Hematopoietic multipotent progenitor cell treated with erythropoietin and hydrocortisone succinate and interleukin-3 and kit ligand, for 6 days (in vitro differentiated cells): ENCODE measurements around the gene P4HA2.

ENCODE experiments used
- DNase-seq: peaks from one replicate; pipeline ENCODE4 v3.0.0-alpha.2; 2015

The P4HA2 gene

DNA sequence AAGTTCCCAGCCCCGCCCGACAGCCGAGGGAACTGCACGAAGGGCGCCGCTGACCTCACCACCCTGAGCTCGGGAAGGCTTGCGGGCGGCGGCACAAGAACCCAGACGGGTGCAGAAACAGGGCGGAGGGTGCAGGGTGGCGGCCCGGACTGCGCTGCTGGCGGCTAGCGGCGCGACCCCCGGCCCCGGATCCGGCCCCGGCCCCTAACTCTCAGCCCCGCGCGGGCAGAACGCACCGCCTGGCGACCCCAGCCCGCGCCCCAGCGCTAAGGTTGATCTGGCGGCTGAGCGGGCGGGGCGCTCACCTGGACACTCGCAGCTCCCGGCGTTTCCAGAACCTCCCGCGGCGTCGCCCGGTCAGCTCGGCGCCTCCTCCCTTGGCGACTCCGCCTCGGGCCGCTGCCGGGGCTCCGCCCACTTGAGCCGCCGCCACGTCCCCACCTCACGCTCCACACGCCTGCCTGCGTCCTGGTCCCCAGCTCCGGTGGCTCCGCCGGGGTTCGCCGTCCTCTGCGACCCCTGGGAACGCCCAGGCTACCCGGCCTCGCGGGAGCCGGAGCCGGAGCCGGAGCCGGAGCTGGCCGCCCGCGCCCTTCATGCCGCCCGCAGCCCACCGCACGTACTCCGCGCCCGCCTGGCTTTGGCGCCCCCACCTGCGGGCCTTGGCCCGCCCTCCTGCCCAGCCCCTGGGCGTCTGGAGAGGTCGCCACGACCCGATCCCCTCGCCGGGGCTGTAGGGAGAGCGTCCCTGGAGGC is at the start of gene P4HA2:
Gene P4HA2 (minus strand): TSS at position 369 of the 756 bp plus-strand sequence. CDS start 9,227 bp downstream, outside the sequence.
- DNase-seq, result peak; percentile 67

DNA sequence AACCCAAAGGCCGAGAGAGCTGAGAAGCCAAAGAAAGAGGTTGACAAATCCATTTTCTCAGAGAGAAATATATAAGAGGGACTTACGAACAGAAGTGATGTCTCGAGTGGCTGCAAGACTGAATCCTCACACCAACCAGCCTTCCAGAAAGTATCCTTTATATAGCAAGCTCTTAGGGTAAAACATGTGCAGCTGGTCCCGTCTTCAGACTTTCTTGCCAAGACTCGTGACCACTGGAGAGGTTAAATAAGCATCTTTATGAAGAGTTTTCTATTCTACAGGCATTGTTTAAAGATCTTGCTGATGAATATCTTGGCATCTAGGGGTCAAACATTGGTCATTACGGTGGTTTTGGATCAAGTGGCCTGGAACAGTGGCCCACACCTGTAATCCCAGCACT is 49.6 kb upstream of the P4HA2 start:
- DNase-seq, result no peak

DNA sequence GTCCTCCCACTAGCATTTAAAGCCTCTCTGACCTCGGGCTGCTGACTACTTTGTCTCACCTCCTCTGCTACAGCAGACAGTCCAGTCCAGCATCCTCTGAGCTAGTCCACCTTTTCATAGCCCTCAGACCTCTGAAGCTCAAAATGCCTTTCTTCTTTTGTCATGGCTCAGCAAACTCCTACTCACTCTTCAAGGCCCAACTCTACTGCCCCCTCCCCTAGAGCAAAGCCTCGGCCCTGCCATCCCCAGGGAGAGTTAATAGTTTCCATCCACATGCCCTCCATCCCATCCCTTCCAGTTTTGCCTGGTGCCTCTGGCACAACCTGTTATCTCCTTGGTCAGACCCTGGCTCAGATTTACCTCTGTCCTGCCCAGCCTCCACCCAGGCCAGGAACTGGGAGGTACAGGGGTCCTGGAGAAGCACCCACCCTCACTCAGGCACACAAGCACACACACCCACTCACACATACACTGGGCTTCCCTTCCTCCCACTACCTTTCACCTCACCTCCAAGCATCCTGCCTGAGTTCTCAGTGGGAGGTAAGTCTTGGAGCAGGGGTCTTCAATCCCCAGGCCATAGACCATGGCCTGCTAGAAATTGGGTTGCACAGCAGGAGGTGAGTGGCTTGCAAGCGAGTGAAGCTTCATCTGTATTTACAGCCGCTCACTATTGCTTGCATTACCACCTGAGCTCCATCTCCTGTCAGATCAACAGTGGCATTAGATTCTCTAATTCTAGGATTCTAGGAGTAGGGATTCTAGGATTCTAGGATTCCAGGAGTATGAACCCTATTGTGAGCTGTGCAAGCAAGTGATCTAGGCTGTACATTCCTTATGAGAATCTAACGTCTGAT is 47.9 kb upstream of the P4HA2 start:
- DNase-seq, result no peak

DNA sequence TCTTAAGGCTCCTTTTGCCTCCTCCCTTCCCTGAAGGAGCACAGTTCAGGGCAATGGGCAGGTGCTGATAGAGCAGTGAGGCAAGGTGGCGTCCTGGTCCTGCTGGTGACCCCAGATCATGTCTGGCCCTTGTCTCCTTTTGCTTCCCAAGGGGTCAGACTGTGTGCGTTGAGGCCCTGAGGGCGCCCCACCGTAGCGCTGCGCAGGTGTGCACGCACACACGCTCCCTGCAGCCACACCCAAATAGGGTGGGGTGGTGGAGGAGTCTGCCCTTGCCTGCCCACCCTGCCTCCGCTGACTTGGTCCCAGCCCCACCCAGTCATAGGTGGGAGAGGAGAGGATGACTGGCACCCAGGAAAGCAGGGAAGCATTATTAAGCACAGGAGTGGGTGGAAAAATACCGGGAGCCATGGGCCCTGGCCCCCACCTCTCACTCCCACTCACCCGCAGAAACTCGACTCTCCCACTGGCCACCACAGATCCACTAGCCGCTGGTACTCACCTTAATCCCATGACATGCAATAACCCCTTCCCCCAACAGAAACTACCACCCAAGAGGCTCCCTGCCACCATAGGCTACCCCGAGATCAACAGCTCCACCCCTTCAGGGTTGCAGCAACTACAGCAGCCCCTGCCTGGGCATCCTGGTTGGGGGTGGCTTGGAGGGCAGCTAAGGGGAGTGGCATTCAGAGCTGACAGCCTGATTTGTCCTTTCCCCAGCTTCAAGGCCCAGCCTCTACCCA is 46.6 kb upstream of the P4HA2 start:
- no peak for DNase-seq

DNA sequence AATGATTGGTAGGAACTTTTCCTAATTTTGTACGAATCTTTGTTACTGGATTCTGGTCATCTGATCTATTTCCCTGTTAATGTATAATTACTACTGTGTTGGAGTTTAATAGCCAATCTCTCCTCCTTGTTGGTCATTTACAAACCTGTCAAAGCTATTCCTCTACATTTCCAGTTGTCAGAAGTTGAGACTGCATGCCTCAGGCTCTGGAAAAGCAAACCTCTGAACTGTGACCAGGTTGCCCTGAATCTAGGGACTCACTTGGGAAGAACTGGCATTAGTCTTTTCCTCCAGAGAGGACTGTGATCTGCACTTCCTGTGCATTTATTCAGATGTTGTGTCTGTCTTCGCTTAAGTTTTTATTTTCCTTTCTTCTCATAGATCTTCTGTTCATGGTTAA is 46.0 kb upstream of the P4HA2 start:
- DNase-seq, result no peak

DNA sequence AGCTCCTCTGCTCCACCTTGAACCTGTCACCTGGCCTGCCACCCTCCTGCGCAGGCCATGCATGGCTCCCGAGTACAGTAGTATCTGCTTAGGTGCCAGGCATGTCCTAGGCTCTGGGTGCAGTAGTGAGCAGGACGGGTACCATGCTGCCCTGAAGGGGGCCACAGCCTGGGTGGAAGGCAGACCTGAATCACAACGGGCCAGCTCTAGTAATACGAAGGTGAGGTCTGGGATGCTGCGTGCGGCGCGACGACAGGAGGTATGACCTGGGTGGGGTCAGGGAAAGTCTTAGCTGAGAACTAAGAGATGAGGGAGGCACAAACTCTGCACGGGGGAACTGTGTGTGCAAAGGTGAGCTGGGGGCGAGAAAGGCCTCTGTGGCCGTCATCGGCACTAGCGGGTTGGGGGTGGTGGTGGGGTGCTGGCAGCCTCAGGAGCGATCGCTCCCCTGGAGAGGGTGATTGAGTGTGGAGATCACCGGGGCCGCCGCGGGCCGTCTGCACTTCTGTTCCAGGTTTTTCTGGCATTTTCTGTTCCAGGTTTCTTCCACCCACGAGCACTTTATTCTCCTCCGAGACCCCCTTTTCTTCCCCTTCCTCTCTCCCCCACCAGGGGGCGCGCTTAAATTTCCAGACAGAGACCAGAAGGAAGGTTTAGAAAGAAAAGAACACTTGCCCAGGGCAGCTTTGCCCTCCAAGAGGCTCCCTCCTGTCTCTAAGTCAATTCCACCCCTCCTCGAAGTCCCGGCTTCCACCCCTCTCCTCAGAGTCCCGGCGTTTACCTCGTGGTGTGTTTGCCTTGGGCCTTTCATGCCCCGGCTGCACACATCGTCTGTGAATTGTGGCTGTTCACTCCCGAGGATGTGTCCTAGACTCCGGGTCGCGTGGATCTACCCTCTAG is 44.9 kb upstream of the P4HA2 start:
- peak; percentile 78 for DNase-seq

DNA sequence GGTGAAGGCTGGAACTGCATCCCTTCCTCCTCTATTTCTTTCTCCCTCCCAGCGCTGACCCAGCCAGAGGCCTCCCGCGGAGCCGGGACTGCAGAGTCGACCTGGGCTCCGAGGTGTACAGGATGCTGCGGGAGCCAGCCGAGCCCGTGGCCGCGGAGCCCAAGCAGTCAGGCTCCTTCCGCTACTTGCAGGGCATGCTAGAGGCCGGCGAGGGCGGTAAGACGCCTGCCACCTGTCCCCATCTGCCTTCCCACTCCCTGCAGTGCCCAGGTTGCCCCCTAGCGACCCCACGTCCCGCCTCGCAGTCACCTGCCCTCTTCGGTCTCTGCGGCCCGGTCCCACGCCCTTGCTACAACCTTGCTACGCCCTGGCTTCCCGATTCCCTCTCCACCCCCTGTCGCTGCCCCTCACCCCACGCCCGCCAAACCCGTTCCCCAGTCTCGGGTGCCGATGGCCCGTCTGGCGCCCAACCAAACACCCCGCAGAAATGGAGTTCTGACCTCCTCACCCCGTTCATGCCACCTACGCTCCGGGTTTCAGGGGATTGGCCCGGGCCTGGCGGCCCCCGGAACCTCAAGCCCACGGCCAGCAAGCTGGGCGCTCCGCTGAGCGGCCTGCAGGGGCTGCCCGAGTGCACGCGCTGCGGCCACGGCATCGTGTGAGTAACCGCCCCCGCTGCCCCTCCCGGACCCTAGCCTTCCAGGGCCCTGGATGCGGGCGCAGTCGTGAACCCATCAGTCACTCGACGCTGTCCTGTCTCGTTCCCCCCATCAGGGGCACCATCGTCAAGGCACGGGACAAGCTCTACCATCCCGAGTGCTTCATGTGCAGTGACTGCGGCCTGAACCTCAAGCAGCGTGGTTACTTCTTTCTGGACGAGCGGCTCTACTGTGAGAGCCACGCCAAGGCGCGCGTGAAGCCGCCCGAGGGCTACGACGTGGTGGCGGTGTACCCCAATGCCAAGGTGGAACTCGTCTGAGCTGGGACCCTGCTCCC is 43.9 kb upstream of the P4HA2 start:
- peak; percentile 45 for DNase-seq

DNA sequence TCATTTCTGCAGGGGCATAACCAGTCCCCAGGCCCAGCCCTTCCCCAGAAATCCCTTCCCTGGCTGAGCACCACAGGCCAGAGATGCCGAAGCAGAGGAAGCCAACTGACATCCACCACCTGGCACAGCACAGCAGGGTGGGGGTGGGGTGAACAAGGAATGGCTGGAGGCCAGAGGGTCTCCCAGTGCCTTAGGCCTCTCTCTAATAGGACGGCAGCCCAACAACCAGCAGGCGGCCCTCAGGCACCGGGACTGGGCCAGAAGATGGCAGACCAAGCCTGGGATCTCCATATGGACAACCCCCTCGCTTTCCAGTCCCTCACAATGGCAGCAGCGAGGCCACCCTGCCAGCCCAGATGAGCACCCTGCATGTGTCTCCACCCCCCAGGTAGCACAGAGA is 43.1 kb upstream of the P4HA2 start:
- DNase-seq, result no peak

DNA sequence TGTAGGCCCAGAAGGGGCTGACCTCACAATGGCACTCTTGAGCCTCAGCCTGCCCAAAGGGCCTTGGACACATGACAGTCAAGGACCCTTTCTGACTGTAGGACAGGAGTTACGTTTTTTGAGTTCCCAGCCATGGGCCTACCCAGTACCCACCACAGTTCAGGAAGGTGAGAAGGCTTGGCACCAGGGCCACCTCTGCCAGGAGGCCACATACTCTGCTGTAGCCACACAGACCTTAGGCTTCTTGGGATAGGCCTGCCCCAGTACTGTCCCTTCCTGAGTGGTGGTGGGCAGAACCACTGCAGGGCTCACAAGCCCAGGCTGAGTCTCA is 42.6 kb upstream of the P4HA2 start:
- DNase-seq, result no peak

DNA sequence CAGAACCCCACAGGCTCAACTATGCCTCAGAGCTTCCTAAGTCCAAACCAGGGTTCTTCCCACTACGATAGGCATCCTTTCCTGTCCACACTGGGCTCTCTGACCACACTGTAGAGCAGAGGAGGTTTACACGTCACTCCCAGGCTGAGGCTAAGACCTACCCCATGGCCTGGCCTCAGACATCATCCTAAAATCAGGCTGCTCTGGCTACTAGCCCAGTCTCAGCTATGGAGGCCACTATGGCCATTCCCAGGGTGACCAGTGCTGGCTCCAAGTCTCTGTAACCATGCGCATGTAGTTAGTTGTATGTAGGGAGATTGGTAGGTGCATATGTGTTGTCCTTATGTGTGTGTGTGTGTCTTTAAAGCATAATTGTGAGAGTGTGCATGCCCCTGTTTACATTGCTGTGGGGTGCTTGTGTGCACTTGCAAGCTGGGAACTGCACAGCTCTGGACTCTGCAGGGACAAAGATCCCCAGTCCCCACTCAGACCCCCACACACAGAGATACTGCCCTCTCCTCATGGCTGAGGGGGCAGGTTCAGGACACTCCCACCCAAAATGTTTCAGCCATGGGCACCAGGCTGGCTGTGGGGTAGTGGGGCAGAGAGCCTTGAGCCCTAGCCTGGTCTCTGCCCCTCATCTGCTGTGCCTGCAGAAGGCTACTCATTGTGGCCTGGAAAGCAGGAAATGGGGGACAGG is 42.1 kb upstream of the P4HA2 start:
- no peak for DNase-seq

DNA sequence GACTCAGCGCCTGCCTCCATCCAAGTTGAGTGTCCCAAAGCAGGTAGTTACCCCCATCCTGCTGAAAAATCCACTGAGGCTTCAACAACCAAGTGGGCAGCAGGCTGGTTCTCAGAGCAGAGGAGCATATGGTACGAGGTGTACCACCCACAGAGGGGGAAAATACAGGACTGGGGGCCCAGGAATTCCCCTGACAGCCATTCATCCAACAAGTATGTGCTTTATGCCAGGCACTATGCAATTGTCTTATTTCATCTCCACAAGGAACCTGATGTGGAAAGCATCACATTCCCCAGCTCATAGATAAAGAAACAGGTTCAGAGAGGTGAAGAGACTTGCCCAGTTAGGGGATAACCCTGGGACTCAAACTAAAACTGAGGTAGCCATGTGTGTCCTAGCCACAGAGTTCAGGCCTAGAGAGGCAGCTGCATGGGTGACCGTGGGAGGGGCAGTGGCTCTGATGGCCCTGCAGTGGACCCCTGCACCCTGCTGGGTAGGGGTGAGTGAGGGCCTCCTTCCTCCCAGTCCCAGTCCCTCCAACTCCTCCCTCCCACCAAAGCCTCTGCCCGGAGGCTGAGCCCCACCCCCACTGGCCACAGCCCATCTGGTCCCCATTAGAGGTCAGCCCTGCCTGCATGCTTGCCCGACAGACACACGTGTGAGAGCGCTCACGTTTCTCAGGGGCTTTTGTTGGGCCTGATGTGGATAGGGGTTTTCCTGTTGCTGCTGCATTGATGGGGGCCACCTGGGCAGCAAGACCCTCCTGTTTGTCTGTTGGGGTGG is 41.3 kb upstream of the P4HA2 start:
- DNase-seq, result no peak

DNA sequence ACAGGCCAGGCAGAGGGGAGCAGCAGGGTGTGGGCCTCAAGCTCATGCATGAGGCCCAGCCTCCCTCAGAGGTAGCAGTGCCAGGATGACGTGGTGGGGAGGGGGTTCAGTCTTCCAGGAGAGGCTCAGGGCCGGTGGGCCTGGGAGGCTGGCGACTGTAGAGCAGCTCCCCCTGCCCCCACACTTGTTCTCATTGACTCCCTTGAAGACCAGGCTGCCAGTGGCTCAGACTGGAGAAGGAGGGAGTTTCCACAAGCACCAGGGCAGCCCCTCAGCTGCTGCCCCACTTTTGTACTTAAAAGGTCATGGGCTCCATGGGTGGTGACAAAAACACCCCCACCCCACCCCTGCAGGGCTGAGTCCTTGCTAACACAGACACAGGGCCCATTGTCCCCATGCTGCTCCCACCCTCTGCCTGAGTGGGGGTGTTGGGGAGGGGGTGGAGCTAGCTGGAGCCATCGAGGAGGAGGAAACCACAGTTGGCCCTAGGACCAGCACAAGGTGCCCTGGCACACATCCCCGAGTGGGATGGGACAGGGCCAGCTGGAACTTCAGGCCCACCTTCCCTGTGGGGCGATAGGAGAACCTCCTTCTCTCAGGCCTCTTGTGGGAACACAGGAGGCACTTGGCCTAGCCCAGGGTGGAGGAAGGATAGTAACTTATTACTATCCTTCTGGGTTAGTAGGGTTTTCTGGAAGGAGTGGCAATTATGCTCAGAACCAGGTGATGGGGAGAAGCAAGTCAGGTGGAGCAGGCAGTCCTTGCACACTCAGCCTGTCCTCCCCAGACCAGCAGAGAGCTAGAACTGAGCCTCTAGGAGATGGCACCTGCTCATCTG is 40.5 kb upstream of the P4HA2 start:
- DNase-seq, result no peak

DNA sequence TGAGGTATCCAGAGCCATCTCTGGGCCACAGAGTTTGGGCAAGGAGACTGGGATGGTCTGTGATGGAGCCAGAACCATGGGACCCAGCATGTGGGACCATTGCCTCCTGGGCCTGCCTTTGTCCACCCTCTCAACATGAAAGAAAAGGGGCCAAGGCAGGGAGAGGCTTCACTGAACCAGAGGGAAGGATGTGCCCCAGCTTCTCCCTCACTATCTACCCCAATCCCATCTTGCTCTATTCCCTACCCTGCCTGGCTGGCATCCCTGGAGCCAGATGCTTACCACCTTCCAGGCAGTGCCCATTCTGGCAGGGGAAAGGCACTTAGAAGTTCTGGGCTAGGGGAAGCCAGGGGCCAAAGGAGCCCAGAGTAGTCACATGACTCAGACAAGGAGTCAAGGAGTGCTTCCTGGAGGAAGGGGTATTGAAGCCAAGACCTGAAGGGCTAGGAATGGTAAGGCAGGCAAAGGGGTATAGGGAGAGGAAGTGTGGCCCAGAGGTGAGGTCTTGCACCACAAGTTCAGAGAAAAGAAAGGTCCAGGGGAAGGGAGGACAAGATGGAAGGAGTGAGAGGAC is 39.6 kb upstream of the P4HA2 start:
- DNase-seq, result no peak

DNA sequence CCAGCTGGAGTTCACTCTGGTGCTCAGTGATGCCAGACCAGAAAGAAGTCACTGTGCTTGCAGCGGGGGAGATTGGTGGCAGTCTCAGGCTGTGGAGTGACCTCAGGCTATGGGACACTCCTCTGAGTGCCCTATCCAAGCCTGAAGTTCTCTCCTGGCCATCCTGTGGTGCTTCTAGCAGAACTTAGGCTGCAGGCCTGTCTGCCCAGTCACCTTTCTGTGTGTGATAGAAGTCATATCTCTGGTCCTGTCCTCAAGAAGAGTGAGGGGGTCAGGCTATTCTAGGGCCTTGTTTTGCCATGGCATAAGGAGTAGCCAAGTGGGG is 39.1 kb upstream of the P4HA2 start:
- no peak for DNase-seq

DNA sequence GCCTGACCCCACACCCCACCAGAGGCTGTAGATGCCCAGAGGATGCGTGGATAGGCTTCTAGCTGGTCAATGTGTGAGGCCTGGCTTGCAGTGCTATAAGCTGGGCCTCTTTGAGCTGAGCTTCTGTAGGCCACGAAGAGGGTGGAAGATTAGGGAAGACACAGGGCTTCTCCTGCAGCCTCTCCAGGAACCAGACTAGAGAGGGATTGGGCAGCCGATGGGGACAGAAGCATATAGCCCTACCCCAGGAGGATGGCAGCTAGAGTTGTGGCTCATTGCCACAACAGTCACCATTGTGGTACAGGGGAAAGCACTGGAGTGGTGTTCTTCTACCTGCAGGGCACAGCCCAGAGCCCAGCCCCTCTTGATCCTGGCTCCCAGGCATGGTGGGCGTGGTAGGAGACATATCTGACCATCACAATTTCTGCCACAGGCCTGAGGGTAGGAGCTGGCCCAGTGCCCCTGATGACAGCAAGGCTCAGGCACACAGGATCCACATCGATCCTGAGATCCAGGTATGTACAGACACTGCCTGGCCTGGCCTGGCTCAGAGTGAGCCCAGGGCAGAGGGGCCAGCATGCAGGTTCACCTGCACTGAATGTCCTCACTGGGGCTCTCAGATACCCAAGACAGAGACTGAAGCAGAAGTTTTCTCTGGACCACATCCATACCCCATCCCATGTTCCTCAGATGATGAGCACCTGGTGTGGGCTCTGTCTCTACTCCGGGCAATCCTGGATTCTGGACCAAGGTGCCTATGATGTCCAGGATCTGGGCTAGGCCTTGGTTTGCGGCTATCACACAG is 38.6 kb upstream of the P4HA2 start:
- no peak for DNase-seq

DNA sequence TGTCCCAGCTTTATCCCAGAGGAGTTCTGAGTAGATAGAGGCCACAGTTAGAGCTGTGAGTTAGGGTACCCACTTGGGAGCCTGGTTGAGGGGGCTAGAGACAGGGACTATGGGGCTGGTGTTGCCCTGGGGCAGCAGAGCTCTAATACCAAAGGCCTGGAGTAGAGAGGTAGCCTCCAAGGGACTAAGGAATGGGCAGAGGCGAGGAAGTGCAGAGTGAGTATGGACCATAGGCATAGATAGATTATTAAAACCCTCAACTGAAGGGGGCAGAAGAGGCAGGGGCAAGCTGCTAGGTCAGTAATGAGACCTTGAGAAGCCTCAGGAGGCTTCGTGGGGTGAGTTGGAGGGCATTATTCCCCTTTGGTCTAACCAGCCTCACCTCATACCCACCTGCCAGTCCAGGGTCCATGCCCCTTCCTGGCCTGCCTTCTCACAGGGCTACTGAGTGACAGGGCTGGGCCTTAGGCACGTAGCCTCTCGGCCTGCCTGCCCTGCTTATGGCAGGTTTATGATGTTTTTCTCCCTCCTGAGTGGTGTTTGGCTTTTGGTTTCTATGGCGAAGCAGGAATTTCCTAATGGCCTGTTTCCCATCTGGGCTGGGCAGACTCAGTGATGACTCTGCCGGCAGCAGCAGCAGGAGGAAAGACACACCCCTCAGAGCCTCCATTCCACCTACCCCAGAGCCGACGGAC is 37.8 kb upstream of the P4HA2 start:
- DNase-seq, result no peak
